Central memory CD4-positive, alpha-beta T cell (primary cell): ENCODE results near the gene CX3CR1.

Experiments
- DNase-seq: peaks from one replicate; pipeline ENCODE4 v3.0.0; 2022

The CX3CR1 gene

DNA sequence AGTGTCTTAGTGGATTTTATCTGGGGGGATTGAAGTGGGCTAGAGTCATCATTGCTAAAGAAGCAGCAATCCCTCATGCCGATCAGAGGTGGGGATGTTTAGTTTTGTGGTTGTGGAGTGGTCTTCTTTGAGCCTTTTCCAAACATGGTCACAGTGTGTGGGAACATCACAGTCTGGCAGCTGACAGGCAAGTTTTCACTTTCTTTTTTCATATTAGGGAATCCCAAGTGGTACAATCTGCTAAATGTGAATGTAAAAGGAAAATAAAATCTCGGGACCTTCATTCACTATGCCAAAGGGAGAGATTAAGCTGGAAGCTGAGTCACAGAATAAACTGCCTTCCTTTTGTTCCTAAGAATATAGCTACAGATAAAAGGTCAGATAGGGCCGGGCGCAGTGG is 10.4 kb upstream of the CX3CR1 start:
- DNase-seq: no peak

- DNase-seq: no peak
These were observed 9.3 kb upstream of the CX3CR1 start for GRCh38 chr3:39289107-39289506.

DNA sequence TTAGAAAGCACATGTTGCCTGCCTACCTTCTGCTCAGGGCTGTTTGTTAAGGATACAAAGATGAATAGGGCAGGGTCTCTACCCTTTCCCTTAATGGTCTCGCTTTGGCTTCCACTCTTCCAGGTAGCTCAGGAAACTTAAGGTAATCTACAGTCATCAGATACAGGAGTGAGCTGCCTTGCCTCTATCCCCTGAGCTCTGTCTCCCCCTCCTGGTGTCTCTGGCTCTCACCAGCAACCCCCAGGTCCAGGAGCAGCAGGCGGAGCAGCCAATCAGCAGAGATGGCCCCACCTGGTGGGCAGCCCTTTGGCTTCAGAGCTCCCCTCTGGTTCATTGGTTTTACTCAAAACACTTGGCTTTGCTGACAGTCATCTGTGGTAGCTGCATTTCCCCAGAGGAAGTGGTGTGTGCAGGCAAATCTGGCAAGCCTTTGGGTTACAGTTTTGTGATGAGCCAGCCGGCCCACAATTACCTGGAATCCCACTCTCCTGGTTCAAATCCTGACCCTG is 8.5 kb upstream of the CX3CR1 start:
- DNase-seq: peak; percentile 75

DNA sequence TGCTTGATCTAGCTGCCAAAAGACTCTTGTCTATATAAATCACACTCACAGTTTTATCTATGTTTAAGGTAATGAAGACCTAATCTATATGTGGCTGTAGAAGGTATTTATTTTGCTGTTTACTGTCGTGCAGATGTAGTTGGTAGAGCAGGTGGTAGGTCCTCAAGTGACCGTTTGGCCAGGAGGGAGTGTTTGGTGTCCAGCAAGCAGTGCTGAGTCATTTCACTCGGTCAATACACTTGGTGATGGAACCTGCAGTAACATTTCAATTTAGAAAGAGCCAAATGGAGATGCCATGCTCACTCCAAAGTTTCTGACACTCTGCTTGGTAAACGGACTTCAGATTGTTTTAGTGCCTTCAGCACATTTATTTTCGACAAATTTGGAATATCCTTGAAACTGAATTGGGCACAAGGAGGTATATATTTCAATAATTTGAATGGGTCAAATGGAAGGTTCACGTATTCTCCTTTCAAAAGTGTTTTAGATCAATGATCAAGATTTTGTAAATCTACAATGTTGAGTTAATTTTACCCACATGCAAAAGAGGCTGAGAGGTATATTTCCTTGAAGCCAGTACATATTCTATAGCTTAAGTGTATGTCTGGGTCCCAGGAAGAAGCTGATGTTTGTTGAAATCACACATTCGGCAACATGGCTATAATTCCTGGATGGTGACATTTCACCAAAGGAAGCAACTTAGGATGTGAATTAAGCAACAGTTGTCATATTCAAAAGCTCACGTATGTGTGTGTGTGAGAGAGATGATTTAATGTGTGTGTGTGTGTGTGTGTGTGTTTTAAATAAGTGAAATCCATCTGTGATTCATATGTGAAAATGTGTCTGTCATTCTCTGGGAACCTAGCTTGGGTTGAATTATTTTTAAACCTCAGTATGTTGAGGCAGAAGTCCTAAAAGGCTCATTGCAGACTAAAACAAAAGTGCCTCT is 7.7 kb upstream of the CX3CR1 start:
- DNase-seq: no peak

DNA sequence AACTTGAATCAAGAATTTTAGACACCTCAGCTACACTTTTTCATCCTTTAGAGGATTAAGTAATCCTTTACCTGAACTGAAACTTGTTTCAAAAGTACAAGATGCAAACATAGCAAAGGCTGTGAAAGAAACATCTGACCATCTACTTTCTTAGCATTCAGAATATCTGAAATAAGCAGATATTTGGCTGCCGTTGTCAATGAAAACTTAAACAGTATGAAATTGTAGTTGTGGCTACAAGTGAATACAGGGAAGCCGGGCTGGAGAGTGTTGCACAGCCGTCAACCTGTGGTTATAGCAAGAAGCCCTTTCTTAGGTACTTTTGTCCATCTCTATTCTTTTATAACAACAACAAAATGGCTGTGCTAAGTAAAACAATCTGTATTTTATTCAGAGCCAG is 6.9 kb upstream of the CX3CR1 start:
- DNase-seq: no peak

DNA sequence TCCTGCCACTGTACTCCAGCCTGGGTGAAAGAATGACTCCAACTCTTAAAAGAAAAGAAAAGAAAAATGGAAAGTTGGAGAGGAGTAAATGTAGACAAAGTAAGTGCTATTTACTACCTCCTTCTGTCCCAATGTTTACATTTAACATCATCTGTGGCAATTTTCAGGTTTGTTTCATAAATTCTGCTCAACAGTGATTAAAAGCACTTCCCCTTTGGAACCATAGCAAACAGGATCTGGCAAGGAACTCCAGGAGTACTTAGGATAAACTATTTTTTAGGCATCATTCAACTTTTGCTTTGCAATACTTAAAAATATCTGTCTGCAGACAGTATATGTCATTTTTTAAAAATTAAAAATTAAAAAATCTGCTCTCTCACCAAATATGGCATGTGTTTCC is 5.5 kb upstream of the CX3CR1 start:
- no peak for DNase-seq

DNA sequence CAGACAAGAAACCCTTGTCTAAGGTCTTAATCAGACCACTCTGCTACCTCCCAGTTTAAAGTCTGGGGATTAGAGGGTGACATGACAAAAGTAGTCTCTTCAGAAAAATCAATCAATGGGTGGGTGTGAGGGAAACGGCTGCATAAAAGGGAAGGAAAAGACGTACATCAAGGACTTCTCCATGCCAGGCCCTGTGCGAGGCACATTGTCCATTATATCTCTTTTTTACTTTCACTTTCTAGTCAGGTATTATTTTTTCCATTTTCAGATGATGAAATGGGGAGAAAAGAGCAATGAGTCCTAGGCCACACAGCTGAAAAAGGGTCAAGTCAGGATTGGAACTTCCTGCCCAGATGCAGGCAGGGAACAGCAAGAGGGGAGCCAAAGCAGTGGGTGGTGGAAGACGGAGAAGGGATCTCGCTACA is 4.6 kb upstream of the CX3CR1 start:
- DNase-seq: no peak

GRCh38 chr3:39282057-39282456 is 2.2 kb upstream of the CX3CR1 start:
- no peak for DNase-seq

DNA sequence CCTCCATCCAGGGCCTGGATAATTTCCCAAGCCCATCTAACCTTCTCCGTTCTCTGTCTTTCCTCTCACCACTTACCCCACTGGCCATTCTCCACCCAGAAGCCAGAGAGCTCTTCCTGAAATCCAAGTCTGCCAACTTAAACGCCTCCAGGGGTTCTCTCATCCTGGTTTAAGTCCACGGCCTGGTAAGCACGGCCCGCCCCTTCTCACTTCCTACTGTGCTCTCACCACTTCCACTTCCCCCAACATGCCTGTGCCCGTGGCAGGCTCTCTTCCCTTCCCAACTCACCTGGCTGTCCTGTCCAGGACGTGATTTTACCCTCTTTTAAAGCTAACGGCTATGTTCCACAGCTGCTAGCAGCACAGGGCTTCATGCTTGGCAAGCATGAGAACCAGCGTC is 1.7 kb upstream of the CX3CR1 start:
- DNase-seq: no peak

- DNase-seq: no peak
These were observed 735 bp upstream of the CX3CR1 start for GRCh38 chr3:39280571-39280970.

GRCh38 chr3:39278616-39278935 is 1.3 kb downstream of the CX3CR1 start:
- DNase-seq: no peak

- no peak for DNase-seq
These were observed 1.8 kb downstream of the CX3CR1 start for GRCh38 chr3:39277893-39278615.

- DNase-seq: no peak
These were observed 3.1 kb downstream of the CX3CR1 start for GRCh38 chr3:39276746-39277145.

GRCh38 chr3:39275963-39276593 is 3.8 kb downstream of the CX3CR1 start:
- no peak for DNase-seq

DNA sequence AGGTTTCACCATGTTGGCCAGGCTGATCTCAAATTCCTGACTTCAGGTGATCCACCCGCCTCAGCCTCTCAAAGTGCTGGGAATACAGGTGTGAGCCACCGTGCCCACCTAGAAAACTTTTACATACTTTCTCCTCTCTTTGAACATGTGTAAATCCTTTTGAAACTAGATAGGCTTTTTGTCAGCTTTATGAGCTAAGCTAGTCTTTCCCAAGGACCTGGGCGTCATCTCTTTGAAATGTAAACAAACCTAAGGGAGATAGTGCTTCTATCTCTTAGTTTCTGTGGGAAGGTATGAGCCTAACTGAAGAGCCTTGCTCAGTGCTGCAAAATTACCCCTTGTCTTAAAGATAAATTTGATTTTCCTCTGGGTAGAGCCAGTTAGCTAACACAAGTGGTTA is 4.8 kb downstream of the CX3CR1 start:
- no peak for DNase-seq

DNA sequence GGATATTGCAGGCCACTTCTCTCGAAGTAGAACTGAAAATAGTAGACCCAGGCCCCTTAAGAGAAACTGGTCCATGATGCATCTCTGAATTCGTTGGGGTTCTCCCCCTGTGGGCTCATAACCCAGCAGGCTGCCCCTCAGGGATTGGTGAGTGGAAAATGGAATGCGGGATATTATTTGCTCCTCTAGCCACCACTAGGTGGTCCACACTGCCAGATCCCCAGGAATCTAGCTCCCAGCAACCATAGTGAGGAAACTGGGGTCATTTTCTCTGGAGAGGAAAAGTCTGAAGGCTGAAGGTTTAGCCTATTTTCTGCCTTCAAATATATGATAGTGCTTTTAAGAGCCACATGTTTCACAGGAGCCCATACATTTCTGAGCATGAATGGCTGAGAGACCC is 6.7 kb downstream of the CX3CR1 start:
- DNase-seq: no peak

GRCh38 chr3:39272191-39272590 is 7.6 kb downstream of the CX3CR1 start:
- no peak for DNase-seq

DNA sequence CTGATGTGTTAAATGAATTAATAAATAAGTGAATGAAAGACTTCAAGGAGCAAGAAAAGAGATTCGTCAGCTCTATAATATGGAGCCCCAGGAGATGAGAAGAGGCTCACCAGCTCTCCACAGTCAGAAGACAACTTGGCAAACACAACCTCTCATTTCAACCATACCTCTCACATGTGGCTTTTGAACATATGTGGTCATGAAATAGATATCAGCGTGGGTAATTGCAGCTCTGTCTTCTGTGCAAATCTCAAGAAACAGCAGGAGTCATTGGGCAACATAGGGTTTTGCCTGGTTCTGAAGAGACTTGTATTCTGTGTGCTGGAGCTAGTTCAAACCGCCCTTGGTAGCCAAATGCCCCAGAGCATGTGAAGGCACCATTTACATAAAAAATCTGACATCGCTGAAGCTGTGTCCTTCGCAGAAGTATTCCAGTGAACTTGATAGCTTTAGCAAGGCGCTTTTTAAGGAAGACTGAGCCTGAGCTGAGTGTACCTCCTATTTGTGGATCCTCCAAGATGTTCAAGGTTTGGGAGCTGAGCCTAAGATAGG is 8.4 kb downstream of the CX3CR1 start:
- no peak for DNase-seq

GRCh38 chr3:39269528-39269927 is 10.3 kb downstream of the CX3CR1 start:
- DNase-seq: no peak

GRCh38 chr3:39268549-39268900 is 11.3 kb downstream of the CX3CR1 start:
- DNase-seq: no peak

- peak; percentile 82 for DNase-seq
These were observed 11.9 kb downstream of the CX3CR1 start for GRCh38 chr3:39267631-39268548.

DNA sequence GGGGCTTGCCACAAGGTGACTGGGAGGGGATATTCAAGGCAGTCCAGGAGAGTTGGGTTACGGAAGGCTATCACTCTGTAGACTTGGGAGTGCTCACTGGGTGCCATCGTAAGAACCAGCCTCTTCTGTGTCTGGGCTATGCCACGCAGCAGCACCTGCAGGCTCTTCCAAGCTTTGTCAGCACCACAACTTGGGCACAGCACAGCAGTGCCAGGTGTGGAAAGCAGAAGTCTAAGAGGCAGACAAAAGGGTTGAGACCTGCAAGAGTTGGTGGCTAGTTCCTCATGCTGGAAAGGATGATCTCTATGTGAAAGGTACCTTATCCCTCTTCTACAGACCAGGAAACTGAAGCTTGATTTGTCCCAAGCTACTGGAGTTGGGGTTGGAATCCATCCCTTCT is 15.8 kb downstream of the CX3CR1 start:
- DNase-seq: no peak
